K562 (cell line): Measurements from ENCODE around the gene ZNF558. TPM values are rescaled to one million over a fixed set of nuclear protein-coding genes. Genes with fewer than 3 reads are reported as not detected.
A peak's percentile ranks its signal among the peaks of the same experiment; 100 is the strongest.

ENCODE experiments used
- CEBPG ChIP-seq, 3 experiments: fragments of 200-800 bp in 1 of 3; sonication (Bioruptor generic) in 1 of 3; sonication (generic) in 1 of 3; formaldehyde crosslinking in 1 of 3; IDR thresholded peaks in 2 of 3; conservative IDR thresholded peaks in 1 of 3; 2 replicates each; pipeline versions ENCODE4 v1.6.1 to v1.8.0; 2016 to 2022; ENCODE audit warnings: missing compliant biosample characterization in 2 of 3, missing genetic modification characterization in 2 of 3, mild to moderate bottlenecking in 1 of 3, missing genetic modification reagents in 1 of 3
- EHMT2 ChIP-seq: fragments of 450-650 bp; IDR thresholded peaks from 2 replicates; pipeline ENCODE4 v1.6.1; 2018; ENCODE audit warnings: antibody characterized with exemption
- ELF4 ChIP-seq: fragments of 450-650 bp; formaldehyde crosslinking; IDR thresholded peaks from 2 replicates; pipeline ENCODE4 v1.4.0; 2022; ENCODE audit warnings: missing genetic modification characterization
- HSF4 ChIP-seq: fragments of 250-450 bp; sonication (Bioruptor Pico); IDR thresholded peaks from 2 replicates; pipeline ENCODE4 v2.1.2; 2022; ENCODE audit warnings: mild to moderate bottlenecking, moderate library complexity, borderline replicate concordance
- KHSRP ChIP-seq: fragments of 450-650 bp; IDR thresholded peaks from 2 replicates; pipeline ENCODE4 v1.6.1; 2017
- KLF10 ChIP-seq: fragments of 250-450 bp; sonication (Bioruptor Pico); IDR thresholded peaks from 2 replicates; pipeline ENCODE4 v1.6.1; 2021; ENCODE audit warnings: matching md5 sums
- MED1 ChIP-seq: sonication (generic); formaldehyde crosslinking; IDR thresholded peaks from 2 replicates; pipeline ENCODE4 v1.8.1; 2023; ENCODE audit warnings: missing genetic modification reagents, borderline replicate concordance
- MEF2D ChIP-seq: conservative IDR thresholded peaks from 2 replicates; pipeline ENCODE4 v1.6.1; 2016; ENCODE audit warnings: low read depth, missing genetic modification characterization, missing compliant biosample characterization
- MTA3 ChIP-seq: fragments of 450-650 bp; formaldehyde crosslinking; IDR thresholded peaks from 2 replicates; pipeline ENCODE4 v1.6.1; 2017; ENCODE audit warnings: mild to moderate bottlenecking, borderline replicate concordance
- POLR2A ChIP-seq: fragments of 450-650 bp; conservative IDR thresholded peaks from 2 replicates; pipeline ENCODE4 v1.6.1; 2016
- POU5F1 ChIP-seq: fragments of 150-350 bp; IDR thresholded peaks from 2 replicates; pipeline ENCODE4 v1.6.1; 2014; ENCODE audit warnings: borderline replicate concordance, low read length, low read depth, mild to moderate bottlenecking; ENCODE audit not compliant: partially characterized antibody
- TFE3 ChIP-seq: fragments of 450-650 bp; formaldehyde crosslinking; IDR thresholded peaks from 2 replicates; pipeline ENCODE4 v1.4.0; 2020; ENCODE audit warnings: mild to moderate bottlenecking, mixed read lengths
- TRIM25 ChIP-seq: fragments of 450-650 bp; IDR thresholded peaks from 2 replicates; pipeline ENCODE4 v1.7.0; 2016; ENCODE audit warnings: borderline replicate concordance
- ZNF12 ChIP-seq: sonication (generic); formaldehyde crosslinking; IDR thresholded peaks from 2 replicates; pipeline ENCODE4 v1.4.0; 2020; ENCODE audit warnings: mild to moderate bottlenecking, missing genetic modification reagents
- ZNF143 ChIP-seq: sonication (generic); formaldehyde crosslinking; IDR thresholded peaks from 2 replicates; pipeline ENCODE4 v1.9.0; 2022; ENCODE audit warnings: mild to moderate bottlenecking, missing genetic modification reagents
- ZNF431 ChIP-seq: sonication (generic); formaldehyde crosslinking; IDR thresholded peaks from 2 replicates; pipeline ENCODE4 v1.8.0; 2022; ENCODE audit warnings: mild to moderate bottlenecking, missing genetic modification reagents
- ZNF586 ChIP-seq: fragments of 450-650 bp; formaldehyde crosslinking; conservative IDR thresholded peaks from 2 replicates; pipeline ENCODE4 v1.4.0; 2020; ENCODE audit warnings: mild to moderate bottlenecking, moderate library complexity
- ZNF668 ChIP-seq: fragments of 250-450 bp; sonication (Bioruptor Pico); IDR thresholded peaks from 2 replicates; pipeline ENCODE4 v1.8.0; 2022; ENCODE audit warnings: mild to moderate bottlenecking, inconsistent platforms
- polyA plus RNA-seq, 8 experiments: library from polyadenylated mRNA; depleted of rRNA in 4 of 8; stranded (reverse) in 5 of 8; unstranded in 3 of 8; fragments of >200 nt; fragmentation: Nextera tagmentation in 2 of 8; fragmentation: Illumina TruSeq in 1 of 8; extraction: Ambion mirVana in 2 of 8; extraction: Trizol in 1 of 8; gene quantifications; 2 replicates each; pipeline versions ENCODE4 v1.2.1 to v1.2.3, GENCODE V29; 2011 to 2014; ENCODE audit warnings: inconsistent platforms in 1 of 8, missing spikeins in 1 of 8
- total RNA-seq, 7 experiments: library from RNA; depleted of rRNA in 6 of 7; stranded (reverse); fragments of >200 nt in 6 of 7; fragmentation: Illumina TruSeq in 2 of 7; extraction: Trizol in 2 of 7; gene quantifications; 2 replicates each; pipeline versions ENCODE4 v1.2.1 to v1.2.3, GENCODE V29; 2011 to 2021; ENCODE audit warnings: low replicate concordance in 1 of 7

Gene ZNF558
- total and polyA plus RNA-seq, 9 of the 15 experiments (the other 6 are each of a cell fraction or from before 2014, with no cell fraction given), result 5.4 to 47.6 (median 21.2) TPM

- TF ChIP-seq ZNF431 (CRISPR knock-in tag), result no peak
- no peak for TF ChIP-seq ZNF143 (CRISPR knock-in tag)
- no peak for TF ChIP-seq ZNF668 (CRISPR knock-in tag)
- no peak for TF ChIP-seq MEF2D
- no peak for TF ChIP-seq TFE3 (CRISPR knock-in tag)
- TF ChIP-seq ELF4 (CRISPR knock-in tag), result no peak
- no peak for TF ChIP-seq HSF4 (CRISPR knock-in tag)
- TF ChIP-seq TRIM25, result no peak
- no peak for TF ChIP-seq POLR2A
- TF ChIP-seq KLF10 (CRISPR knock-in tag), result no peak
- no peak for TF ChIP-seq MED1 (CRISPR knock-in tag)
- no peak for TF ChIP-seq CEBPG (CRISPR knock-in tag; IDR thresholded peaks at IDR 0.05)
- no peak for TF ChIP-seq CEBPG (tag; conservative IDR thresholded peaks at IDR 0.05 in 1 of 2, IDR thresholded peaks at IDR 0.05 in 1 of 2)
- TF ChIP-seq POU5F1, result no peak
- no peak for TF ChIP-seq EHMT2
- TF ChIP-seq ZNF12 (CRISPR knock-in tag), result no peak
- TF ChIP-seq MTA3, result peak; percentile 72; the same call in 1 of the 2 replicates
- no peak for TF ChIP-seq ZNF586 (CRISPR knock-in tag)
- TF ChIP-seq KHSRP, result no peak
These were observed 20.6 kb downstream of the ZNF558 start (continued) for GRCh38 chr19:8811315-8812172.
